HG03280 (cell line): ENCODE results near the gene PITPNM1.
"Not testable (repeated sequence)": the region's sequence is repeated elsewhere in the genome, so short reads cannot be mapped to it uniquely, and the experiment has no call there.

ENCODE experiments used
- ATAC-seq: cut with Tn5 transposase; IDR thresholded peaks from one replicate; pipeline ENCODE4 v1.9.1; 2021; ENCODE audit warnings: mild to moderate bottlenecking, moderate library complexity; ENCODE audit not compliant: unreplicated experiment

The PITPNM1 gene

GRCh38 chr11:67491276-67492068, 13.7 kb downstream of the PITPNM1 start:
- ATAC-seq, result no peak

- no peak for ATAC-seq
These were observed 14.5 kb downstream of the PITPNM1 start for GRCh38 chr11:67490727-67491065.

- no peak for ATAC-seq
These were observed 15.1 kb downstream of the PITPNM1 start for GRCh38 chr11:67489885-67490726.

- no peak for ATAC-seq
These were observed 15.8 kb downstream of the PITPNM1 start for GRCh38 chr11:67489203-67489884.

GRCh38 chr11:67486481-67487195, 18.5 kb downstream of the PITPNM1 start:
- ATAC-seq, result peak; percentile 35

- not testable (repeated sequence) for ATAC-seq
These were observed 19.2 kb downstream of the PITPNM1 start for GRCh38 chr11:67485873-67486361.

- ATAC-seq, result no peak
These were observed 20.3 kb downstream of the PITPNM1 start for GRCh38 chr11:67484847-67485311.

GRCh38 chr11:67483831-67484665, 21.1 kb downstream of the PITPNM1 start:
- no peak for ATAC-seq

- peak; percentile 68 for ATAC-seq
These were observed 22.1 kb downstream of the PITPNM1 start, which contains the start of gene AIP for GRCh38 chr11:67482827-67483798. AIP (plus strand) TSS chr11:67483026; CDS start chr11:67483159, 133 bp downstream.

- no peak for ATAC-seq
These were observed 22.8 kb downstream of the PITPNM1 start for GRCh38 chr11:67482275-67482826.

- ATAC-seq, result not testable (repeated sequence)
These were observed 27.7 kb downstream of the PITPNM1 start for GRCh38 chr11:67477344-67478050.

GRCh38 chr11:67476692-67477091, 28.5 kb downstream of the PITPNM1 start:
- not testable (repeated sequence) for ATAC-seq

GRCh38 chr11:67472882-67473281, 32.3 kb downstream of the PITPNM1 start:
- no peak for ATAC-seq

GRCh38 chr11:67470337-67471002, 34.7 kb downstream of the PITPNM1 start:
- no peak for ATAC-seq

GRCh38 chr11:67469508-67469811, 35.7 kb downstream of the PITPNM1 start:
- ATAC-seq, result no peak

GRCh38 chr11:67468759-67469507, 36.2 kb downstream of the PITPNM1 start, which contains the start of gene TMEM134:
TMEM134 (minus strand) TSS chr11:67469251; CDS start chr11:67469192, 59 bp downstream.
- ATAC-seq, result peak; percentile 68
